Measurements from ENCODE around the gene MLLT1.

DNA sequence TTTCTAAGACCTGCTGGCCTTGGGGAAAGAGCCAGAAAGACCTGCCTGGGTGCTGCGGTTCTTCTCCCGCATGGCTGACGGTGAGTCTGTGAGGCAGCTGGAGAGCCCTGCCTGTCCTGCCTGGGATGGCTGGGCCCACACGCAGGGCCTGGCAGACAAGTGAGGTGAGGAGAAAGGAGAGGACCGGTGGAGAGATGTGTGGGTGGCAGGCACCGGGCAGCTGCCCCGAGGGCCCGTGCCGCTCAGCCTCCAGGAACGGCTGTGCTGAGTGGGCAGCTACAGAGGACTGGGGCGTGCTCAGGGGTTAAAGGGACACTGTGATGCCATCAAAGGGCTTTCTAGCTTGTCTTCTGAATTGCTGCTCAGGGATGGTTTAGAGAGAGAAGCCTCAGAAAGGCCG is 53.8 kb downstream of the MLLT1 start:
- TF ChIP-seq, protein P1, sequence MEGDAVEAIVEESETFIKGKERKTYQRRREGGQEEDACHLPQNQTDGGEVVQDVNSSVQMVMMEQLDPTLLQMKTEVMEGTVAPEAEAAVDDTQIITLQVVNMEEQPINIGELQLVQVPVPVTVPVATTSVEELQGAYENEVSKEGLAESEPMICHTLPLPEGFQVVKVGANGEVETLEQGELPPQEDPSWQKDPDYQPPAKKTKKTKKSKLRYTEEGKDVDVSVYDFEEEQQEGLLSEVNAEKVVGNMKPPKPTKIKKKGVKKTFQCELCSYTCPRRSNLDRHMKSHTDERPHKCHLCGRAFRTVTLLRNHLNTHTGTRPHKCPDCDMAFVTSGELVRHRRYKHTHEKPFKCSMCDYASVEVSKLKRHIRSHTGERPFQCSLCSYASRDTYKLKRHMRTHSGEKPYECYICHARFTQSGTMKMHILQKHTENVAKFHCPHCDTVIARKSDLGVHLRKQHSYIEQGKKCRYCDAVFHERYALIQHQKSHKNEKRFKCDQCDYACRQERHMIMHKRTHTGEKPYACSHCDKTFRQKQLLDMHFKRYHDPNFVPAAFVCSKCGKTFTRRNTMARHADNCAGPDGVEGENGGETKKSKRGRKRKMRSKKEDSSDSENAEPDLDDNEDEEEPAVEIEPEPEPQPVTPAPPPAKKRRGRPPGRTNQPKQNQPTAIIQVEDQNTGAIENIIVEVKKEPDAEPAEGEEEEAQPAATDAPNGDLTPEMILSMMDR (conservative IDR thresholded peaks at IDR 0.05; ENCODE audit: low read depth, low read length) = no peak
- TF ChIP-seq EZH2 (IDR thresholded peaks at IDR 0.05; ENCODE audit: borderline replicate concordance, low read depth, low read length, poor library complexity, severe bottlenecking) = no peak
